Endothelial cell of umbilical vein (primary cell): ENCODE data around the gene PRR20C. TPM values are rescaled to one million over a fixed set of nuclear protein-coding genes. Genes with fewer than 3 reads are reported as not detected.

ENCODE experiments used
- polyA plus RNA-seq, 4 experiments: library from polyadenylated mRNA; depleted of rRNA in 3 of 4; stranded (reverse) in 3 of 4; unstranded in 1 of 4; fragments of >200 nt; gene quantifications; 2 replicates each; pipeline versions ENCODE4 v1.2.1 to v1.2.3, GENCODE V29; 2011 to 2012; ENCODE audit warnings: missing spikeins in 1 of 4
- small RNA-seq: library from RNA; depleted of rRNA; stranded (forward); fragments of <200 nt; gene quantifications from one replicate; pipeline ENCODE3, GENCODE V24; 2012; ENCODE audit warnings: low replicate concordance, low read depth; ENCODE audit not compliant: insufficient read depth, insufficient read length
- total RNA-seq: library from RNA; stranded (reverse); gene quantifications from 2 replicates; pipeline ENCODE4 v1.2.3, GENCODE V29; 2021

The PRR20C gene
- total and polyA plus RNA-seq, 2 donors (not counting 3 experiments of a cell fraction or from before 2014, with no cell fraction given): not detected

Small RNA genes within 50 kb of the gene (small RNA-seq; reads per million reads assigned to genes)
- not detected for gene PRR20FP

Other genes with a start within 250 kb of the PRR20C start
- gene PRR20A, start 13.1 kb upstream of the PRR20C start, total RNA-seq: not detected in 2 replicates
- not detected in 2 replicates for gene PRR20A, start 13.1 kb upstream of the PRR20C start, polyA plus RNA-seq
- gene PRR20B, start 6.6 kb upstream of the PRR20C start, total RNA-seq: not detected in 2 replicates
- gene PRR20B, start 6.6 kb upstream of the PRR20C start, polyA plus RNA-seq: not detected in 2 replicates
- gene PRR20D, start 6.6 kb downstream of the PRR20C start, total RNA-seq: not detected in 2 replicates
- not detected in 2 replicates for gene PRR20D, start 6.6 kb downstream of the PRR20C start, polyA plus RNA-seq
- not detected in 2 replicates for gene PRR20E, start 13.1 kb downstream of the PRR20C start, total RNA-seq
- gene PRR20E, start 13.1 kb downstream of the PRR20C start, polyA plus RNA-seq: not detected in 2 replicates